HG03342 (cell line): ENCODE measurements around the gene HAT1.

ENCODE experiments used
- ATAC-seq: cut with Tn5 transposase; IDR thresholded peaks from one replicate; pipeline ENCODE4 v1.9.1; 2021; ENCODE audit warnings: mild to moderate bottlenecking, moderate library complexity; ENCODE audit not compliant: unreplicated experiment

HAT1 gene

DNA sequence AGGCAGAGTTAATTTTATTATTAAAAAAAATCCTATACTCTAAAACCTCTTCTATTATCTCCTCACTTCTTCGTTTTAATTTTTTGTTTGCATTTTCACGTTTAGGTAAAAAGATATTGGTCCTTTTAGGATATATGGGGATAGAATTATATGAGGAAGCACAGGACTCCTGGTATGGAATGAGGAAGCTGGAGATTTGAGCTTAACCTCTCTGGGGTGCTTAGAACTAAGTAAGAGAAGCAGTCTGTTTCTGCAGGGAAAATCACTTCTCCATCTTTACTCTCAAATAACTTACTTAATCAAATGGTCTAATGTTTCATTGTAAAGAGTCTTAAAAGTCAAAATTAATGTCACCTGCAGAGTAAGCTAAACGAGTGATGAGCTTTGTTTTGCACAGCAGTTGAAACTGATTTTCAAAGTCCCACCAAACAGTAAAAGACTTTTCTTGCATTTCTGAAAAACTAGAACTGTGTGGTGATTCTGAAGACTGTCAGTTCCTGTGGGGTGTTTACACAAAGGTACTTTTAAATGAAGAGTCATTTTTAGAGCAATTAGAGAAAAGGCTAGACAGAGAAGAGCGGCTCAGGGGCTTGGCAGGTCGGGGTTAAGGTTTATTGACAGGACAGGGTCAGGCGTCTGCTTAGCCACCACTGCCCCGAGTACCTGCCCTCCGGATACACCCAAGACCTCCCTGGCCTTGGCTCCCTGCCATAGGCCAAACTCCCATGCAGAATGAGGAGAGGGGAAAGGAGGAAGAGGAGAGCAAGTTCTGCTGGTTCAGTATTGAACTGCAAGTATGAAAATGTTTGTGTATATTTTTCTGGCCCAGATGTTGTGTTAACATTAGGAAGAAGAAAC lies 99.0 kb downstream of the HAT1 start:
- no peak for ATAC-seq

DNA sequence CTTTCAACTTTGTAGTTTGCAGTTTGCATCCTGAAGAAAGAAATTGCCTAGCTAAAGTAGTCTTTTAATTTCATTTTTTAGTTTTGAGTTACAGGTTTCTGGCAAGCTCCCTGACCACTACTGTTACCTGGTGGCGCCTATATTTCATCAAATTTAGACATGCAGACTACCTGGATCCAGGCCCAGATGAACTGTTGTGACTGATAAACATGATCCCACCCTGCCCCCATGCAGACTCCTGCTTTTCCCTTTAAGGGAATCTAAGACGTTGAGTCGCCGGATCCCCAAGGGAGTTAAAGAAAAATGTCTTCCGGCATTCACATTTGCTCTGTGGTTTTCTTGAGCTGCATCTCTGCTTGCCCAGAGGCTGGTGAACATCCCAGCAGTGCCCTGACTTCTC lies 99.7 kb downstream of the HAT1 start:
- no peak for ATAC-seq

DNA sequence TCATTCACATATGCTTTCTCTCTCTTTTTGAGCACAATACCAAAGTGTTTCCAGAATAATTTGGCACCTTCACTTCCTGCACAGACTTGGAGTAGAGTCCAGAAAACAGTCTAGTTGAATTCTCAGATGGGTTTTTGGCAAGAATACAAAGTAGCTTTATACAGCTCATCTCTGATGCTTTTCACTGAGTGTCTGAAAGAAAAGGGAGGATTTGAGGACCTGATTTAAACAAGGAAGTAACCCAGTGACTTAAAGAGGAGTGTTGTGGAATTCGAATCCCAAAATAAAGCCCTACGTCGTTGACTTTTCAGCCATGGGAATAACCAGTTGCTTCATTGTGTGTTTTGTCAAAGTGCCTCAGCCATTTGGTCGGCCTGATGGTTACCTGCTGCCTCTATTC lies 109.3 kb downstream of the HAT1 start:
- no peak for ATAC-seq
